COLO668 (cell line): ENCODE data around the gene JARID2.

Source experiments
- DNase-seq: peaks from one replicate; lab custom pipeline; 2025; ENCODE audit not compliant: unreplicated experiment; lab: John Stamatoyannopoulos, UW

Gene JARID2

GRCh38 chr6:15484140-15484539 lies 238.3 kb downstream of the JARID2 start:
- DNase-seq, result peak; percentile 52

- no peak for DNase-seq
Observed at GRCh38 chr6:15484821-15485220, 239.0 kb downstream of the JARID2 start.

GRCh38 chr6:15485936-15486335 lies 240.1 kb downstream of the JARID2 start:
- DNase-seq, result no peak

GRCh38 chr6:15487262-15487661 lies 241.4 kb downstream of the JARID2 start:
- DNase-seq, result no peak

GRCh38 chr6:15489261-15489962 lies 243.5 kb downstream of the JARID2 start:
- DNase-seq, result no peak

- DNase-seq, result no peak
Observed at GRCh38 chr6:15490242-15491100, 244.6 kb downstream of the JARID2 start.

- peak; percentile 45 for DNase-seq
Observed at GRCh38 chr6:15491255-15491985, 245.6 kb downstream of the JARID2 start.

- DNase-seq, result no peak
Observed at GRCh38 chr6:15491986-15492269, 246.1 kb downstream of the JARID2 start.

- no peak for DNase-seq
Observed at GRCh38 chr6:15493437-15494168, 247.7 kb downstream of the JARID2 start.

GRCh38 chr6:15495375-15495901 lies 249.6 kb downstream of the JARID2 start:
- no peak for DNase-seq

- DNase-seq, result no peak
Observed at GRCh38 chr6:15496345-15497131, 250.7 kb downstream of the JARID2 start.

- no peak for DNase-seq
Observed at GRCh38 chr6:15498640-15499039, 252.8 kb downstream of the JARID2 start.

GRCh38 chr6:15499125-15499524 lies 253.3 kb downstream of the JARID2 start:
- DNase-seq, result no peak

GRCh38 chr6:15499591-15499990 lies 253.7 kb downstream of the JARID2 start:
- no peak for DNase-seq

- no peak for DNase-seq
Observed at GRCh38 chr6:15500078-15500740, 254.3 kb downstream of the JARID2 start.

- DNase-seq, result no peak
Observed at GRCh38 chr6:15500901-15501825, 255.3 kb downstream of the JARID2 start.

- DNase-seq, result no peak
Observed at GRCh38 chr6:15501826-15502445, 256.1 kb downstream of the JARID2 start.
